HFF-Myc (cell line): ENCODE data around the gene PRKAR2A.
"Not testable (repeated sequence)": the region's sequence is repeated elsewhere in the genome, so short reads cannot be mapped to it uniquely, and the experiment has no call there.

Source experiments
- DNase-seq: peaks from one replicate; pipeline ENCODE4 v3.0.0-alpha.2; 2011; ENCODE audit warnings: low read depth; ENCODE audit errors: extremely low read depth
- H3K4me3 ChIP-seq: replicated peaks from 2 replicates; pipeline ENCODE4 v1.5.1; 2011; ENCODE audit warnings: low read depth, mild to moderate bottlenecking, control low read depth, low read length
- TF ChIP-seq, protein P1 (sequence below): IDR thresholded peaks from 2 replicates; pipeline ENCODE4 v1.5.1; 2012; ENCODE audit warnings: mild to moderate bottlenecking, low read depth, low read length, control low read depth; ENCODE audit errors: missing control alignments

Gene PRKAR2A

DNA sequence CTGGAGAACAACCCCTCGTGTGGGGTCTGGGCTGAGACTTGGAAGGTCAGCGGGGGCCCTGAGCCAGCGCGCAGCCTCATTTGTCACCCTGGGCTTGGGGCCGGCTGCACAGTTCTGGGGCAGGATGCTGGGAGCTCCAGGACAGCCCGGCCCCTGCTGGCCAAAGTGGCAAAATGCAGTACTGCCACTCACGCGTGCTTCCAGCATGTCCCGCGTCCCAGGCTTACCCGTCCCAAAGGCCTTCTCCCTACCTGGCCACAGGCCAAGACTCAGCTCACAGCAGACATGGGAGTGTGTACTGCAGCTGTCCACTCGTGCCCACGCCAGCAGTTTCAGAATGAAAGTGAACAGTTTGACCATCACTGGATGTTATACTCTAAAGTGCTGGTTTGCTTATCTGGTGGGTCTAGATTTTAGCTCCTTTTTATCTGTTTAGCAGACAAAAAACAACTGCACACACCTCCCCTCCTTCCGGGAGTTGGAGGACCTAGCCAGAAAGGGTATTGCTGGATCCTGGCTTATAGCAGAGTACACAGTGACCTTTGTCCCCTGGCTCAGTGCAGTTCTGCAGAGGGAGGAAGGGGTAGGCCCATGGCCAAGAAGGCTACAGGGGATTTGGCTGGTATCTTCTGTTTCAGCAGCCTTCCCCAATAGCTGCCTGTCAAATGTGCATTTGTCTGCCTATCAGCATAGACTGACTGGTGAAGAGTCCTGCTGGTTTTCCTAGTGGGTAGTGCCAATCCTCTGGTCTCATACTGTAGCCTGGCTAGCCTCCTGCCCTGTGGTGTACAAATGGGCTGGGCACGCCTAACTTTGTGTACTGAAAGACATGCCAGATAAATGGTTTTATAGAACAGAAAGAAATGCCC lies 107.5 kb downstream of the PRKAR2A start:
- TF ChIP-seq, protein P1, sequence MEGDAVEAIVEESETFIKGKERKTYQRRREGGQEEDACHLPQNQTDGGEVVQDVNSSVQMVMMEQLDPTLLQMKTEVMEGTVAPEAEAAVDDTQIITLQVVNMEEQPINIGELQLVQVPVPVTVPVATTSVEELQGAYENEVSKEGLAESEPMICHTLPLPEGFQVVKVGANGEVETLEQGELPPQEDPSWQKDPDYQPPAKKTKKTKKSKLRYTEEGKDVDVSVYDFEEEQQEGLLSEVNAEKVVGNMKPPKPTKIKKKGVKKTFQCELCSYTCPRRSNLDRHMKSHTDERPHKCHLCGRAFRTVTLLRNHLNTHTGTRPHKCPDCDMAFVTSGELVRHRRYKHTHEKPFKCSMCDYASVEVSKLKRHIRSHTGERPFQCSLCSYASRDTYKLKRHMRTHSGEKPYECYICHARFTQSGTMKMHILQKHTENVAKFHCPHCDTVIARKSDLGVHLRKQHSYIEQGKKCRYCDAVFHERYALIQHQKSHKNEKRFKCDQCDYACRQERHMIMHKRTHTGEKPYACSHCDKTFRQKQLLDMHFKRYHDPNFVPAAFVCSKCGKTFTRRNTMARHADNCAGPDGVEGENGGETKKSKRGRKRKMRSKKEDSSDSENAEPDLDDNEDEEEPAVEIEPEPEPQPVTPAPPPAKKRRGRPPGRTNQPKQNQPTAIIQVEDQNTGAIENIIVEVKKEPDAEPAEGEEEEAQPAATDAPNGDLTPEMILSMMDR, result peak; percentile 88
- DNase-seq, result peak; percentile 43
- no peak overlapping the region for H3K4me3 ChIP-seq

GRCh38 chr3:48739617-48739954 lies 108.1 kb downstream of the PRKAR2A start:
- H3K4me3 ChIP-seq, result no peak overlapping the region
- TF ChIP-seq, protein P1, result no peak

DNA sequence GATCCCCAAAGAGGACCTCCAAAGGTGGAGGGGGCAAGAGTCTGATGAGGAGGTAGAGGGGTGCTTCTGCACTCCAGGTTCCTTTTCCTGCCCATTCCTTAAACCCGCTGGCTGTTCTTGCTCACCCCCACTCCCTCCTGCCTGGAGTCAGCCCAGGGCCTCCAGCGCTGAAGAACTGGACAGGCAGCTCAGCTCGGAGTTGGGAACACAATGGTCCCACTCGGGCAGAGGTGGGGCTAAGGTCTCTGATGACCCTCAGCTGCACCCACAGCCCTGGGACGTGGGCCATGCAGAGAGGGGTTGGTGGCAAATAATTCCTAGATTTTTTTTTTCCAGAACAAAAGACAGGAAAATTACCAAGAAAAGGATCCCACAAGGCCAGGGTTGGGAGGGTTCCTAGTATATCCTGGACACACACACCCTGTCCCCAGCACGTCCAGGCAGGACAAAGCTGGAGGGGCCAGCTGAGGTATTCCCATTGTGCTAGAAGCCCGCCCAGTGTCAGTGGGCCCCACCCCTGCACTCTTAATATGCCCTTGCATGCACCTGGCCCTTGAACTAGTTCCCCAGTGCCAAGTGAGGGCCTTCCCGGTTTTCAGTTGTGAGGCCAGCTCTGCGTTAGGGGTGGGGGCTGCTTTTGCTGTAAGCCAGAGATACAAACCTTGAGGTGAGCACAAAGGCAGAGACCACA lies 108.6 kb downstream of the PRKAR2A start:
- DNase-seq, result no peak
- TF ChIP-seq, protein P1, result no peak
- no peak overlapping the region for H3K4me3 ChIP-seq

More at GRCh38 chr3:48739617-48739954, 108.1 kb downstream of the PRKAR2A start:
- DNase-seq, result no peak

GRCh38 chr3:48738144-48738536 lies 109.5 kb downstream of the PRKAR2A start:
- no peak for DNase-seq
- TF ChIP-seq, protein P1, result no peak

GRCh38 chr3:48735075-48735767 lies 112.5 kb downstream of the PRKAR2A start:
- DNase-seq, result peak; percentile 45
- not testable (repeated sequence) for H3K4me3 ChIP-seq

More at GRCh38 chr3:48738144-48738536, 109.5 kb downstream of the PRKAR2A start:
- H3K4me3 ChIP-seq, result no peak overlapping the region

DNA sequence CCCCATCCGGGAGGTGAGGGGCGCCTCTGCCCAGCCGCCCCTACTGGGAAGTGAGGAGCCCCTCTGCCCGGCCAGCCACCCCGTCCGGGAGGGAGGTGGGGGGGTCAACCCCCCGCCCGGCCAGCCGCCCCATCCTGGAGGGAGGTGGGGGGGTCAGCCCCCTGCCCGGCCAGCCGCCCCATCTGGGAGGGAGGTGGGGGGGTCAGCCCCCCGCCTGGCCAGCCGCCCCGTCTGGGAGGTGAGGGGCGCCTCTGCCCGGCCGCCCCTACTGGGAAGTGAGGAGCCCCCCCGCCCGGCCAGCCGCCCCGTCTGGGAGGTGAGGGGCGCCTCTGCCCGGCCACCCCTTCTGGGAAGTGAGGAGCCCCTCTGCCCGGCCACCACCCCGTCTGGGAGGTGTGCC lies 113.1 kb downstream of the PRKAR2A start:
- not testable (repeated sequence) for H3K4me3 ChIP-seq, DNase-seq

DNA sequence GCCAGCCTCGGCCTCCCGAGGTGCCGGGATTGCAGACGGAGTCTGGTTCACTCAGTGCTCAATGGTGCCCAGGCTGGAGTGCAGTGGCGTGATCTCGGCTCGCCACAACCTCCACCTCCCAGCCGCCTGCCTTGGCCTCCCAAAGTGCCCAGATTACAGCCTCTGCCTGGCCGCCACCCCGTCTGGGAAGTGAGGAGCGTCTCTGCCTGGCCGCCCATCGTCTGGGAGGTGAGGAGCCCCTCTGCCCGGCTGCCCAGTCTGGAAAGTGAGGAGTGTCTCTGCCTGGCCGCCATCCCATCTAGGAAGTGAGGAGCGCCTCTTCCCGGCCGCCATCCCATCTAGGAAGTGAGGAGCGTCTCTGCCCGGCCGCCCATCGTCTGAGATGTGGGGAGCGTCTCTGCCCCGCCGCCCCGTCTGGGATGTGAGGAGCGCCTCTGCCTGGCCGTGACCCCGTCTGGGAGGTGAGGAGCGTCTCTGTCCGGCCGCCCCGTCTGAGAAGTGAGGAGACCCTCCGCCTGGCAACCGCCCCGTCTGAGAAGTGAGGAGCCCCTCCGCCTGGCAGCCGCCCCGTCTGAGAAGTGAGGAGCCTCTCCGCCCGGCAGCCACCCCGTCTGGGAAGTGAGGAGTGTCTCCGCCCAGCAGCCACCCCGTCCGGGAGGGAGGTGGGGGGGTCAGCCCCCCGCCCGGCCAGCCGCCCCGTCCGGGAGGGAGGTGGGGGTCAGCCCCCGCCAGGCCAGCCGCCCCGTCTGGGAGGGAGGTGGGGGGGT lies 113.7 kb downstream of the PRKAR2A start:
- H3K4me3 ChIP-seq, result not testable (repeated sequence)

More for the DNA sequence above, 113.7 kb downstream of the PRKAR2A start:
- DNase-seq, result not testable (repeated sequence)
